PFSK-1 (cell line): ENCODE data around the gene DIP2C.

Experiments
- FOXP2 ChIP-seq: optimal IDR thresholded peaks from 2 replicates; pipeline ENCODE3; 2011; ENCODE audit warnings: borderline replicate concordance, control low read depth, inconsistent platforms; ENCODE audit not compliant: insufficient read depth; ENCODE audit errors: extremely low read length, extremely low read depth
- POLR2AphosphoS5 ChIP-seq: IDR thresholded peaks from 2 replicates; pipeline ENCODE4 v1.6.1; 2012; ENCODE audit warnings: low read depth, mild to moderate bottlenecking, control low read depth, low read length, moderate library complexity
- REST ChIP-seq, 2 experiments: IDR thresholded peaks; 2 replicates each; pipeline versions ENCODE4 v1.6.1 to v1.8.0; 2011 to 2012; ENCODE audit warnings: low read depth in 2 of 2, low read length in 2 of 2, control low read depth in 1 of 2, inconsistent platforms in 1 of 2, mild to moderate bottlenecking in 1 of 2, moderate library complexity in 1 of 2; ENCODE audit not compliant: insufficient read depth in 1 of 2
- SIN3A ChIP-seq: IDR thresholded peaks from 2 replicates; pipeline ENCODE4 v1.6.1; 2012; ENCODE audit warnings: mild to moderate bottlenecking, low read length, moderate library complexity, borderline replicate concordance; ENCODE audit not compliant: insufficient read depth
- TAF1 ChIP-seq: IDR thresholded peaks from 2 replicates; pipeline ENCODE4 v1.6.1; 2012; ENCODE audit warnings: low read length, control low read depth, borderline replicate concordance; ENCODE audit not compliant: insufficient read depth

The DIP2C gene

GRCh38 chr10:244227-244626 is 445.2 kb downstream of the DIP2C start:
- TF ChIP-seq SIN3A (no peak), REST (IDR thresholded peaks at IDR 0.05; ENCODE audit: insufficient read depth in 1 of 2, low read depth in 2 of 2, low read length in 2 of 2) (no peak), TAF1 (no peak), FOXP2 (no peak), POLR2AphosphoS5 (no peak)

GRCh38 chr10:241966-242643 is 447.4 kb downstream of the DIP2C start:
- no peak for TF ChIP-seq FOXP2
- TF ChIP-seq REST (IDR thresholded peaks at IDR 0.05; ENCODE audit: insufficient read depth in 1 of 2, low read depth in 2 of 2, low read length in 2 of 2): no peak
- no peak for TF ChIP-seq SIN3A
- TF ChIP-seq TAF1: no peak
- no peak for TF ChIP-seq POLR2AphosphoS5

- TF ChIP-seq TAF1 (no peak), REST (IDR thresholded peaks at IDR 0.05; ENCODE audit: insufficient read depth in 1 of 2, low read depth in 2 of 2, low read length in 2 of 2) (no peak), POLR2AphosphoS5 (no peak), SIN3A (no peak), FOXP2 (no peak)
Measured at GRCh38 chr10:241451-241850, 448.0 kb downstream of the DIP2C start.

- TF ChIP-seq REST (IDR thresholded peaks at IDR 0.05; ENCODE audit: insufficient read depth in 1 of 2, low read depth in 2 of 2, low read length in 2 of 2): no peak
- no peak for TF ChIP-seq TAF1
- TF ChIP-seq FOXP2: no peak
- TF ChIP-seq POLR2AphosphoS5: no peak
- TF ChIP-seq SIN3A: no peak
Measured at GRCh38 chr10:239109-239508, 450.4 kb downstream of the DIP2C start.
